SK-N-SH treated with all-trans-retinoic acid at 6 μM for 48 hours (cell line): ENCODE results near the gene KRT73.

ENCODE experiments used
- ATAC-seq: fragments of 200-7000 bp; cut with Tn5 transposase; 3 replicates; pipeline ENCODE4 v1.9.1; 2020; ENCODE audit warnings: mild to moderate bottlenecking, moderate library complexity
- ARNTL ChIP-seq: fragments of 450-650 bp; formaldehyde crosslinking; IDR thresholded peaks from 2 replicates; pipeline ENCODE4 v1.5.0; 2020; ENCODE audit warnings: low read depth, mild to moderate bottlenecking, moderate library complexity, borderline replicate concordance
- BACH2 ChIP-seq: fragments of 250-450 bp; sonication (Bioruptor Pico); IDR thresholded peaks from 2 replicates; pipeline ENCODE4 v1.9.0; 2021; ENCODE audit warnings: mild to moderate bottlenecking, borderline replicate concordance
- CSDC2 ChIP-seq: fragments of 250-450 bp; sonication (Bioruptor Pico); IDR thresholded peaks from 2 replicates; pipeline ENCODE4 v1.5.0; 2020; ENCODE audit warnings: mild to moderate bottlenecking, moderate library complexity
- ESRRG ChIP-seq: fragments of 250-450 bp; sonication (Bioruptor Pico); IDR thresholded peaks from 2 replicates; pipeline ENCODE4 v1.6.1; 2021; ENCODE audit warnings: mild to moderate bottlenecking
- ISL1 ChIP-seq: fragments of 250-450 bp; sonication (Bioruptor Pico); IDR thresholded peaks from 2 replicates; pipeline ENCODE4 v2.1.2; 2022; ENCODE audit warnings: mild to moderate bottlenecking, moderate library complexity
- OSR1 ChIP-seq: fragments of 250-450 bp; sonication (Bioruptor Pico); IDR thresholded peaks from 2 replicates; pipeline ENCODE4 v1.8.0; 2022; ENCODE audit warnings: moderate library complexity, mild to moderate bottlenecking, inconsistent platforms
- PPARA ChIP-seq: fragments of 250-450 bp; sonication (Bioruptor Pico); IDR thresholded peaks from 2 replicates; pipeline ENCODE4 v1.5.0; 2020; ENCODE audit warnings: mild to moderate bottlenecking, borderline replicate concordance
- SNAI2 ChIP-seq: fragments of 250-450 bp; sonication (Bioruptor Pico); IDR thresholded peaks from 2 replicates; pipeline ENCODE4 v1.5.0; 2020; ENCODE audit warnings: mild to moderate bottlenecking, moderate library complexity
- TCF4 ChIP-seq: fragments of 250-450 bp; sonication (Bioruptor Pico); IDR thresholded peaks from 2 replicates; pipeline ENCODE4 v1.8.0; 2021; ENCODE audit warnings: mild to moderate bottlenecking, moderate library complexity, borderline replicate concordance
- TOX ChIP-seq: fragments of 250-450 bp; sonication (Bioruptor Pico); IDR thresholded peaks from 2 replicates; pipeline ENCODE4 v1.8.0; 2021; ENCODE audit warnings: mild to moderate bottlenecking, moderate library complexity, borderline replicate concordance
- ZC3H10 ChIP-seq: fragments of 250-450 bp; sonication (Bioruptor Pico); IDR thresholded peaks from 2 replicates; pipeline ENCODE4 v1.5.1; 2021; ENCODE audit warnings: mild to moderate bottlenecking, moderate library complexity
- ZFP3 ChIP-seq: fragments of 250-450 bp; sonication (Bioruptor Pico); IDR thresholded peaks from 2 replicates; pipeline ENCODE4 v1.5.0; 2020; ENCODE audit warnings: mild to moderate bottlenecking, moderate library complexity
- ZFP30 ChIP-seq: fragments of 450-650 bp; formaldehyde crosslinking; IDR thresholded peaks from 2 replicates; pipeline ENCODE4 v1.5.0; 2022; ENCODE audit warnings: mild to moderate bottlenecking, moderate library complexity
- ZNF565 ChIP-seq: fragments of 450-650 bp; formaldehyde crosslinking; conservative IDR thresholded peaks from 2 replicates; pipeline ENCODE4 v1.5.0; 2020; ENCODE audit warnings: low read depth, mild to moderate bottlenecking, moderate library complexity
- ZNF70 ChIP-seq: fragments of 450-650 bp; formaldehyde crosslinking; IDR thresholded peaks from 2 replicates; pipeline ENCODE4 v1.5.0; 2020; ENCODE audit warnings: mild to moderate bottlenecking, moderate library complexity
- TF ChIP-seq, protein P1 (sequence below): fragments of 250-450 bp; sonication (Bioruptor Pico); IDR thresholded peaks from 2 replicates; pipeline ENCODE4 v1.8.0; 2020; ENCODE audit warnings: mild to moderate bottlenecking, moderate library complexity, borderline replicate concordance
- TF ChIP-seq, protein P2 (sequence below): fragments of 250-450 bp; sonication (Bioruptor Pico); IDR thresholded peaks from 2 replicates; pipeline ENCODE4 v1.5.1; 2020; ENCODE audit warnings: low read depth, mild to moderate bottlenecking, moderate library complexity
- TF ChIP-seq, protein P3 (sequence below): fragments of 250-450 bp; sonication (Bioruptor Pico); IDR thresholded peaks from 2 replicates; pipeline ENCODE4 v1.5.0; 2020; ENCODE audit warnings: mild to moderate bottlenecking, moderate library complexity
- TF ChIP-seq, protein P4 (sequence below): fragments of 250-450 bp; sonication (Bioruptor Pico); IDR thresholded peaks from 2 replicates; pipeline ENCODE4 v1.5.1; 2021; ENCODE audit warnings: mild to moderate bottlenecking, moderate library complexity
- TF ChIP-seq, protein P5 (sequence below): fragments of 250-450 bp; sonication (Bioruptor Pico); IDR thresholded peaks from 2 replicates; pipeline ENCODE4 v1.8.0; 2021; ENCODE audit warnings: low read depth, mild to moderate bottlenecking, moderate library complexity, borderline replicate concordance

The KRT73 gene

DNA sequence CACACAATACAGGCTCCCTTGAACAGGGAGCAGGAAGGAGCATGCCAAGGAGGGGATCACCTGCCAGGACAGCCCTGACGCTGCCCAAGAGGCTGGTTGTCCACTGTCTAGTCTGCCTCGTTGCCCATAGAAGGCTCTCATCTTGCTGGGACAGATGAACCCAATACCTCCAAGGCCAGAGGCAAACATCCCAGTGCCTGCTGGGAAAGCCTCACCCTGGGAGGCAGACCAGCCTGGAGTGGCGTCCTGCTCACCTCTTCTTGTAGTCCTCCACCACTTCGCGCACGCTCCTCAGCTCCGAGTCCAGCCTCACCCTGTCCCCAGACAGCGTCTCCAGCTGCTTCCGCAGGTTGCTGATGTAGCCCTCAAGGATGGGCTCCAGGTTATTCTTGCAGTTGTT is 2.4 kb downstream of the KRT73 start (continued):
- TF ChIP-seq, protein P1, sequence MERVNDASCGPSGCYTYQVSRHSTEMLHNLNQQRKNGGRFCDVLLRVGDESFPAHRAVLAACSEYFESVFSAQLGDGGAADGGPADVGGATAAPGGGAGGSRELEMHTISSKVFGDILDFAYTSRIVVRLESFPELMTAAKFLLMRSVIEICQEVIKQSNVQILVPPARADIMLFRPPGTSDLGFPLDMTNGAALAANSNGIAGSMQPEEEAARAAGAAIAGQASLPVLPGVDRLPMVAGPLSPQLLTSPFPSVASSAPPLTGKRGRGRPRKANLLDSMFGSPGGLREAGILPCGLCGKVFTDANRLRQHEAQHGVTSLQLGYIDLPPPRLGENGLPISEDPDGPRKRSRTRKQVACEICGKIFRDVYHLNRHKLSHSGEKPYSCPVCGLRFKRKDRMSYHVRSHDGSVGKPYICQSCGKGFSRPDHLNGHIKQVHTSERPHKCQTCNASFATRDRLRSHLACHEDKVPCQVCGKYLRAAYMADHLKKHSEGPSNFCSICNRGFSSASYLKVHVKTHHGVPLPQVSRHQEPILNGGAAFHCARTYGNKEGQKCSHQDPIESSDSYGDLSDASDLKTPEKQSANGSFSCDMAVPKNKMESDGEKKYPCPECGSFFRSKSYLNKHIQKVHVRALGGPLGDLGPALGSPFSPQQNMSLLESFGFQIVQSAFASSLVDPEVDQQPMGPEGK (CRISPR knock-in tag), result no peak
- TF ChIP-seq, protein P2, sequence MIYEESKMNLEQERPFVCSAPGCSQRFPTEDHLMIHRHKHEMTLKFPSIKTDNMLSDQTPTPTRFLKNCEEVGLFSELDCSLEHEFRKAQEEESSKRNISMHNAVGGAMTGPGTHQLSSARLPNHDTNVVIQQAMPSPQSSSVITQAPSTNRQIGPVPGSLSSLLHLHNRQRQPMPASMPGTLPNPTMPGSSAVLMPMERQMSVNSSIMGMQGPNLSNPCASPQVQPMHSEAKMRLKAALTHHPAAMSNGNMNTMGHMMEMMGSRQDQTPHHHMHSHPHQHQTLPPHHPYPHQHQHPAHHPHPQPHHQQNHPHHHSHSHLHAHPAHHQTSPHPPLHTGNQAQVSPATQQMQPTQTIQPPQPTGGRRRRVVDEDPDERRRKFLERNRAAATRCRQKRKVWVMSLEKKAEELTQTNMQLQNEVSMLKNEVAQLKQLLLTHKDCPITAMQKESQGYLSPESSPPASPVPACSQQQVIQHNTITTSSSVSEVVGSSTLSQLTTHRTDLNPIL (CRISPR knock-in tag), result no peak
- TF ChIP-seq ESRRG (no peak), OSR1 (no peak), ZNF70 (CRISPR knock-in tag) (no peak), PPARA (CRISPR knock-in tag) (no peak)

DNA sequence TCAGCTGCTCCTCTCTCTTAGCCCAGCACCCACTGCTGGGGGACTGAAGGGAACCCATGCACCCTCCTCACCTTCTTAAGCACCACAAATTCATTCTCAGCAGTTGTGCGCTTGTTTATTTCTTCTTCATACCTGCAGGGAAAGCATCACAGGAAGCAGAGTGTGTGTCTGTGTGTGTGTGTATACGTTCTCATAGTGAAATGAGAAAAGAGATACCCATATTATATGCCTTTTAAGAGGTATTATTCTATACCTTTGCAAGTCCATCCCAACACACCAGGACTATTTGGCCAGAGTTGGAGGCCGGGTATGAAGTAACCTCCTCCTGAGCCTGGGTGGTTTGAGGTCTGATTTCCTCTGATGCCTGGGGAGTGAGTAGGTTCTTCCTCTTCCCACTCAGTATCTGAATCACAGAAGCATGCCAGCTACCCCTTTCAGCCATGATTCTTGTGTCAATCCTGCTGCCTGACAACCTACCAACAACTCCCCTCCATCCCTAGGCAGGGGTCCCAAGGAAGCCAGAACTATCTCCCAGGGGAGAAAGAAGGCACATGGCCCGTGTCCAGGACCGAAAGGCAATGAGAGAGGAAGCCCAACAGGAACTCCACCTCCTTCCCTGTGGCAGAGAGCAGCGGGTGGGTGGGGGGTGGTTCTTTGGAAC is 3.0 kb downstream of the KRT73 start:
- TF ChIP-seq ZFP30 (CRISPR knock-in tag) (no peak), CSDC2 (no peak), SNAI2 (no peak), PPARA (CRISPR knock-in tag) (no peak), ZFP3 (CRISPR knock-in tag) (no peak), ZNF70 (CRISPR knock-in tag) (no peak), ZC3H10 (CRISPR knock-in tag) (no peak), TOX (CRISPR knock-in tag) (no peak), ARNTL (CRISPR knock-in tag) (no peak), ISL1 (CRISPR knock-in tag) (no peak)
- TF ChIP-seq, protein P3, sequence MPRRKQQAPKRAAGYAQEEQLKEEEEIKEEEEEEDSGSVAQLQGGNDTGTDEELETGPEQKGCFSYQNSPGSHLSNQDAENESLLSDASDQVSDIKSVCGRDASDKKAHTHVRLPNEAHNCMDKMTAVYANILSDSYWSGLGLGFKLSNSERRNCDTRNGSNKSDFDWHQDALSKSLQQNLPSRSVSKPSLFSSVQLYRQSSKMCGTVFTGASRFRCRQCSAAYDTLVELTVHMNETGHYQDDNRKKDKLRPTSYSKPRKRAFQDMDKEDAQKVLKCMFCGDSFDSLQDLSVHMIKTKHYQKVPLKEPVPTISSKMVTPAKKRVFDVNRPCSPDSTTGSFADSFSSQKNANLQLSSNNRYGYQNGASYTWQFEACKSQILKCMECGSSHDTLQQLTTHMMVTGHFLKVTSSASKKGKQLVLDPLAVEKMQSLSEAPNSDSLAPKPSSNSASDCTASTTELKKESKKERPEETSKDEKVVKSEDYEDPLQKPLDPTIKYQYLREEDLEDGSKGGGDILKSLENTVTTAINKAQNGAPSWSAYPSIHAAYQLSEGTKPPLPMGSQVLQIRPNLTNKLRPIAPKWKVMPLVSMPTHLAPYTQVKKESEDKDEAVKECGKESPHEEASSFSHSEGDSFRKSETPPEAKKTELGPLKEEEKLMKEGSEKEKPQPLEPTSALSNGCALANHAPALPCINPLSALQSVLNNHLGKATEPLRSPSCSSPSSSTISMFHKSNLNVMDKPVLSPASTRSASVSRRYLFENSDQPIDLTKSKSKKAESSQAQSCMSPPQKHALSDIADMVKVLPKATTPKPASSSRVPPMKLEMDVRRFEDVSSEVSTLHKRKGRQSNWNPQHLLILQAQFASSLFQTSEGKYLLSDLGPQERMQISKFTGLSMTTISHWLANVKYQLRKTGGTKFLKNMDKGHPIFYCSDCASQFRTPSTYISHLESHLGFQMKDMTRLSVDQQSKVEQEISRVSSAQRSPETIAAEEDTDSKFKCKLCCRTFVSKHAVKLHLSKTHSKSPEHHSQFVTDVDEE (CRISPR knock-in tag), result no peak
- TF ChIP-seq, protein P4, sequence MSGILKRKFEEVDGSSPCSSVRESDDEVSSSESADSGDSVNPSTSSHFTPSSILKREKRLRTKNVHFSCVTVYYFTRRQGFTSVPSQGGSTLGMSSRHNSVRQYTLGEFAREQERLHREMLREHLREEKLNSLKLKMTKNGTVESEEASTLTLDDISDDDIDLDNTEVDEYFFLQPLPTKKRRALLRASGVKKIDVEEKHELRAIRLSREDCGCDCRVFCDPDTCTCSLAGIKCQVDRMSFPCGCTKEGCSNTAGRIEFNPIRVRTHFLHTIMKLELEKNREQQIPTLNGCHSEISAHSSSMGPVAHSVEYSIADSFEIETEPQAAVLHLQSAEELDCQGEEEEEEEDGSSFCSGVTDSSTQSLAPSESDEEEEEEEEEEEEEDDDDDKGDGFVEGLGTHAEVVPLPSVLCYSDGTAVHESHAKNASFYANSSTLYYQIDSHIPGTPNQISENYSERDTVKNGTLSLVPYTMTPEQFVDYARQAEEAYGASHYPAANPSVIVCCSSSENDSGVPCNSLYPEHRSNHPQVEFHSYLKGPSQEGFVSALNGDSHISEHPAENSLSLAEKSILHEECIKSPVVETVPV, result no peak
- TF ChIP-seq, protein P5, sequence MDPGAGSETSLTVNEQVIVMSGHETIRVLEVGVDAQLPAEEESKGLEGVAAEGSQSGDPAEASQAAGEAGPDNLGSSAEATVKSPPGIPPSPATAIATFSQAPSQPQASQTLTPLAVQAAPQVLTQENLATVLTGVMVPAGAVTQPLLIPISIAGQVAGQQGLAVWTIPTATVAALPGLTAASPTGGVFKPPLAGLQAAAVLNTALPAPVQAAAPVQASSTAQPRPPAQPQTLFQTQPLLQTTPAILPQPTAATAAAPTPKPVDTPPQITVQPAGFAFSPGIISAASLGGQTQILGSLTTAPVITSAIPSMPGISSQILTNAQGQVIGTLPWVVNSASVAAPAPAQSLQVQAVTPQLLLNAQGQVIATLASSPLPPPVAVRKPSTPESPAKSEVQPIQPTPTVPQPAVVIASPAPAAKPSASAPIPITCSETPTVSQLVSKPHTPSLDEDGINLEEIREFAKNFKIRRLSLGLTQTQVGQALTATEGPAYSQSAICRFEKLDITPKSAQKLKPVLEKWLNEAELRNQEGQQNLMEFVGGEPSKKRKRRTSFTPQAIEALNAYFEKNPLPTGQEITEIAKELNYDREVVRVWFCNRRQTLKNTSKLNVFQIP (CRISPR knock-in tag), result no peak
- ATAC-seq, result no peak

DNA sequence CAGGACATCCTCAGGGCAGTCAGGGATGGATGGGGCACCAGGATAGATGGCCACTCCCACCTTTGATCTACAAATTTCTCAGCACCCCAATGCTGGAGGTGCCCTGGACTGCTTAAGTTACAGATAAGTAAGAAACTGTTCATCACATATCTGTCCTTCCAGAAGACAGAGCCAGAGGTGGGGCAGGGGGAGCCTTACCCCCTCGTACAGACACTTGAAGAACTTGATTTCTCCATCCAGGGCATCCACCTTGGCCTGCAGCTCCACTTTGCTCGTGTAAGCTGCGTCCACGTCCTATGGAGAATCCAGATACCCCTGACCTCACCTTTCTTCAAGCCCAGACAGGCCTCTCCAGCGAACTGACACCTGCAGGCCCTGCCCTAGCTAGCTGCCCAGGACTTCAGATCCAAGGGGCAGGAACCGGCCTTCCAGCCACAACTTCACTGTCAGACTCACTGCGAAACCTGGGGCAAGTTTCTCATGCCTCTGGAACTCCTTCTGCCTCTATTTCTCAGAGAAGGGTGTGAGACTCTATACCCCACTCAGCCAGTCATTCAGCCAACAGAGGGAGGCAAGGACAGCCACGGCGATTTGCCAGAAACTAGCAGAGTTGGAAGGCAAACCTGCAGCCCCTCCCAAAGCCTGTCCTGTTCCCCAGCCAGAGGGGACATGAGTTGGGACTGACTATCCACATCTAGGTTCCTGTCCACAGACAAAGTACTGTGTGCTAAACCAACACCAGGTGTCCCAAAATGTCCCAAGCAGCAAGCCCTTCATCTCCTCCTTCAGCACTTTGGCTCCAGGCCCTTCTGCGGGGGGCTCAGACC is 3.8 kb downstream of the KRT73 start:
- TF ChIP-seq PPARA (CRISPR knock-in tag) (no peak), ZNF565 (no peak), OSR1 (no peak), TCF4 (no peak), BACH2 (CRISPR knock-in tag) (no peak)
- TF ChIP-seq, protein P4, result no peak
- TF ChIP-seq, protein P5 (CRISPR knock-in tag), result no peak
- no peak for ATAC-seq
